HCT116 (cell line): ENCODE results near the gene CALN1. TPM values are rescaled to one million over a fixed set of nuclear protein-coding genes. Genes with fewer than 3 reads are reported as not detected.

ENCODE experiments used
- ATAC-seq: fragments of 200-7000 bp; cut with Tn5 transposase; 2 replicates; pipeline ENCODE4 v1.9.1; 2020; ENCODE audit warnings: mild to moderate bottlenecking, moderate library complexity
- BruUV-seq: library from RNA; stranded (reverse); fragments of 400-500 nt; replicated peaks from 2 replicates; lab custom pipeline; 2021; lab: Mats Ljungman, UMichigan
- CTCF ChIA-PET: fragments of 300-600 bp; sonication (Branson Sonifier 250); formaldehyde crosslinking; loops from one replicate; lab custom pipeline; 2021; ENCODE audit warnings: antibody characterized with exemption; lab: Charles Lee
- POLR2A ChIA-PET: fragments of 300-600, 350-600 bp; sonication (Branson Sonifier 250); formaldehyde crosslinking; loops from one replicate; lab custom pipeline; 2021; ENCODE audit warnings: antibody characterized with exemption; lab: Charles Lee
- RAD21 ChIA-PET, 2 experiments: fragments of 300-600 bp; sonication (Branson Sonifier 250); formaldehyde crosslinking; loops; one replicate each; lab custom pipeline; 2023; ENCODE audit warnings: low total read pairs in 2 of 2; ENCODE audit not compliant: uncharacterized antibody in 2 of 2, unreplicated experiment in 2 of 2, low non-redundant PET in 1 of 2; lab: Charles Lee
- DNase-seq: peaks from one replicate; pipeline ENCODE4 v3.0.0-alpha.2; 2010; ENCODE audit warnings: low read depth, low spot score
- H2AFZ ChIP-seq: fragments of 200-600 bp; shearing (Covaris generic), sonication (generic); 2 replicates; pipeline ENCODE4 v1.6.1; 2017; ENCODE audit warnings: low read depth, mixed run types, mixed read lengths, antibody characterized with exemption, low read length; ENCODE audit not compliant: poor library complexity, severe bottlenecking
- H3K27ac ChIP-seq: 2 replicates; pipeline ENCODE4 v1.5.1; 2012; ENCODE audit warnings: low read depth, low read length
- H3K27me3 ChIP-seq: fragments of 200-600 bp; sonication (generic); 2 replicates; pipeline ENCODE4 v1.6.1; 2016; ENCODE audit warnings: mixed run types, low read length, mixed read lengths; ENCODE audit not compliant: insufficient read depth
- H3K36me3 ChIP-seq, 2 experiments: fragments of 200-500 bp in 1 of 2; fragments of 200-600 bp in 1 of 2; sonication (Bioruptor generic) in 1 of 2; sonication (generic) in 1 of 2; 2 replicates each; pipeline versions ENCODE4 v1.5.1 to v1.6.1; 2014 to 2016; ENCODE audit warnings: low read length in 2 of 2, inconsistent platforms in 1 of 2, mixed read lengths in 1 of 2, mixed run types in 1 of 2; ENCODE audit not compliant: insufficient read depth in 2 of 2, control insufficient read depth in 1 of 2
- H3K4me1 ChIP-seq, 2 experiments: fragments of 200-600 bp in 1 of 2; sonication (generic) in 1 of 2; 2 replicates each; pipeline versions ENCODE4 v1.5.1 to v1.6.1; 2012 to 2017; ENCODE audit warnings: low read length in 2 of 2, inconsistent platforms in 1 of 2, mild to moderate bottlenecking in 1 of 2, mixed read lengths in 1 of 2, mixed run types in 1 of 2, moderate library complexity in 1 of 2; ENCODE audit not compliant: insufficient read depth in 2 of 2, control insufficient read depth in 1 of 2
- H3K4me2 ChIP-seq: fragments of 200-600 bp; sonication (generic); 2 replicates; pipeline ENCODE4 v1.6.1; 2017; ENCODE audit warnings: mixed run types, low read length, mixed read lengths
- H3K4me3 ChIP-seq, 2 experiments: fragments of 200-600 bp in 1 of 2; sonication (generic) in 1 of 2; replicated peaks in 1 of 2; 2 replicates each; pipeline ENCODE4 v1.5.1; 2011 to 2016; ENCODE audit warnings: low read length in 2 of 2, control low read depth in 1 of 2, low read depth in 1 of 2, mild to moderate bottlenecking in 1 of 2, mixed read lengths in 1 of 2, mixed run types in 1 of 2
- H3K79me2 ChIP-seq: fragments of 200-600 bp; sonication (generic); 2 replicates; pipeline ENCODE4 v1.6.1; 2017; ENCODE audit warnings: mild to moderate bottlenecking, mixed run types, low read length, moderate library complexity, mixed read lengths; ENCODE audit not compliant: insufficient read depth
- H3K9ac ChIP-seq: fragments of 200-600 bp; sonication (generic); 2 replicates; pipeline ENCODE4 v1.6.1; 2016; ENCODE audit warnings: low read length, mixed read lengths
- H3K9me2 ChIP-seq: fragments of 200-600 bp; sonication (generic), shearing (Covaris generic); 2 replicates; pipeline ENCODE4 v1.6.1; 2017; ENCODE audit warnings: mixed run types, mild to moderate bottlenecking, moderate library complexity; ENCODE audit not compliant: insufficient read depth
- H3K9me3 ChIP-seq, 2 experiments: fragments of 200-500 bp in 1 of 2; fragments of 200-600 bp in 1 of 2; sonication (Bioruptor generic) in 1 of 2; sonication (generic) in 1 of 2; 2 replicates each; pipeline ENCODE4 v1.6.1; 2014 to 2017; ENCODE audit warnings: low read length in 2 of 2, mixed read lengths in 2 of 2, inconsistent platforms in 1 of 2, low read depth in 1 of 2, mild to moderate bottlenecking in 1 of 2, mixed run types in 1 of 2, moderate library complexity in 1 of 2; ENCODE audit not compliant: control insufficient read depth in 1 of 2, insufficient read depth in 1 of 2
- H4K20me1 ChIP-seq: fragments of 200-600 bp; sonication (generic), shearing (Covaris generic); 2 replicates; pipeline ENCODE4 v1.6.1; 2017; ENCODE audit warnings: mixed run types, mild to moderate bottlenecking, moderate library complexity; ENCODE audit not compliant: insufficient read depth
- CEBPB ChIP-seq: IDR thresholded peaks from 2 replicates; pipeline ENCODE4 v1.6.1; 2012; ENCODE audit warnings: low read depth
- FOSL1 ChIP-seq: IDR thresholded peaks from 2 replicates; pipeline ENCODE4 v1.6.1; 2012; ENCODE audit warnings: low read depth
- MAX ChIP-seq: IDR thresholded peaks from 2 replicates; pipeline ENCODE4 v1.6.1; 2012
- POLR2AphosphoS5 ChIP-seq: IDR thresholded peaks from 2 replicates; pipeline ENCODE4 v1.6.1; 2011; ENCODE audit warnings: mild to moderate bottlenecking, low read depth, low read length, moderate library complexity
- RAD21 ChIP-seq: IDR thresholded peaks from 2 replicates; pipeline ENCODE4 v1.6.1; 2012; ENCODE audit warnings: low read depth, mild to moderate bottlenecking
- ZNF274 ChIP-seq: fragments of 200-500 bp; sonication (Bioruptor generic); IDR thresholded peaks from 2 replicates; pipeline ENCODE4 v1.6.1; 2014; ENCODE audit warnings: mild to moderate bottlenecking, low read depth, low read length, inconsistent platforms
- intact Hi-C: fragments of 100-400 bp; cut with micrococcal nuclease; formaldehyde crosslinking; loops from 2 replicates; pipeline ENCODE4 v1.10.0; 2022
- total RNA-seq: library from RNA; stranded (reverse); gene quantifications from one replicate; pipeline ENCODE4 v1.2.1, GENCODE V29; 2021; ENCODE audit not compliant: unreplicated experiment
- TF ChIP-seq, protein P1 (sequence below): IDR thresholded peaks from 2 replicates; pipeline ENCODE4 v1.6.1; 2012
- TF ChIP-seq, protein P2 (sequence below): IDR thresholded peaks from 2 replicates; pipeline ENCODE4 v1.6.1; 2012; ENCODE audit warnings: low read depth

The CALN1 gene
- total RNA-seq, 1 experiment from 2014 or later = 0.17 TPM

DNA sequence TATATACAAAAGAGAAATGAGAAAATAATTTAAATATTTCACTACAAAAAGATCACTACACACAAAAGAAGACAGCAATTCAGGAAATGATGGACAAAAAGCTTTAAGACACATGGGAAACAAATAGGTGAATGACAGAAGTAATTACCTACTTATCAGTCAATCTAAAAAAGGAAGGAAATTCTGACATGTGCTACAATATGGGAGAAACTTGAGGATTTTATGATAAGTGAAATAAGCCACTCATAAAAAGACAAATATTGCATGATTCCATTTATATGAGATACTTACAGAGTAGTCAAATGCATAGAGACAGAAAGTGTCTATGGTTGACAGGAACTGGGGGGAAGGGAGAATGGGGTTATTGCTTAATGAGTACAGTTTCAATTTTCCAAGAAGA lies 339.2 kb downstream of the CALN1 start:
- H3K4me1 ChIP-seq = no peaks in the 10 kb centered on the region
- no peak overlapping the region for H3K27ac ChIP-seq
- DNase-seq (no peak), ATAC-seq (no peak)
- ChIA-PET CTCF (no interaction called here), RAD21 (no interaction called here), POLR2A (no interaction called here)
- no peaks in the 10 kb centered on the region for H3K79me2 ChIP-seq
- peaks cover 0 to 14% of the 10 kb centered on the region in 2 experiments; a peak in 2 of 4 replicates for H3K9me3 ChIP-seq
- H3K36me3 ChIP-seq = no peaks in the 10 kb centered on the region
- intact Hi-C loops = no loop called here
- H3K4me3 ChIP-seq = no peak overlapping the region
- H3K9me2 ChIP-seq = no peaks in the 10 kb centered on the region
- no peaks in the 10 kb centered on the region for H4K20me1 ChIP-seq
- no TSS peak for BruUV-seq
- no peak overlapping the region for H3K9ac ChIP-seq
- no peak overlapping the region for H3K4me2 ChIP-seq
- TF ChIP-seq, protein P1, sequence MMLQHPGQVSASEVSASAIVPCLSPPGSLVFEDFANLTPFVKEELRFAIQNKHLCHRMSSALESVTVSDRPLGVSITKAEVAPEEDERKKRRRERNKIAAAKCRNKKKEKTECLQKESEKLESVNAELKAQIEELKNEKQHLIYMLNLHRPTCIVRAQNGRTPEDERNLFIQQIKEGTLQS = no peak
- TF ChIP-seq FOSL1 = no peak
- TF ChIP-seq RAD21 = no peak
- TF ChIP-seq ZNF274 = no peak
- no peak for TF ChIP-seq POLR2AphosphoS5
- TF ChIP-seq, protein P2, sequence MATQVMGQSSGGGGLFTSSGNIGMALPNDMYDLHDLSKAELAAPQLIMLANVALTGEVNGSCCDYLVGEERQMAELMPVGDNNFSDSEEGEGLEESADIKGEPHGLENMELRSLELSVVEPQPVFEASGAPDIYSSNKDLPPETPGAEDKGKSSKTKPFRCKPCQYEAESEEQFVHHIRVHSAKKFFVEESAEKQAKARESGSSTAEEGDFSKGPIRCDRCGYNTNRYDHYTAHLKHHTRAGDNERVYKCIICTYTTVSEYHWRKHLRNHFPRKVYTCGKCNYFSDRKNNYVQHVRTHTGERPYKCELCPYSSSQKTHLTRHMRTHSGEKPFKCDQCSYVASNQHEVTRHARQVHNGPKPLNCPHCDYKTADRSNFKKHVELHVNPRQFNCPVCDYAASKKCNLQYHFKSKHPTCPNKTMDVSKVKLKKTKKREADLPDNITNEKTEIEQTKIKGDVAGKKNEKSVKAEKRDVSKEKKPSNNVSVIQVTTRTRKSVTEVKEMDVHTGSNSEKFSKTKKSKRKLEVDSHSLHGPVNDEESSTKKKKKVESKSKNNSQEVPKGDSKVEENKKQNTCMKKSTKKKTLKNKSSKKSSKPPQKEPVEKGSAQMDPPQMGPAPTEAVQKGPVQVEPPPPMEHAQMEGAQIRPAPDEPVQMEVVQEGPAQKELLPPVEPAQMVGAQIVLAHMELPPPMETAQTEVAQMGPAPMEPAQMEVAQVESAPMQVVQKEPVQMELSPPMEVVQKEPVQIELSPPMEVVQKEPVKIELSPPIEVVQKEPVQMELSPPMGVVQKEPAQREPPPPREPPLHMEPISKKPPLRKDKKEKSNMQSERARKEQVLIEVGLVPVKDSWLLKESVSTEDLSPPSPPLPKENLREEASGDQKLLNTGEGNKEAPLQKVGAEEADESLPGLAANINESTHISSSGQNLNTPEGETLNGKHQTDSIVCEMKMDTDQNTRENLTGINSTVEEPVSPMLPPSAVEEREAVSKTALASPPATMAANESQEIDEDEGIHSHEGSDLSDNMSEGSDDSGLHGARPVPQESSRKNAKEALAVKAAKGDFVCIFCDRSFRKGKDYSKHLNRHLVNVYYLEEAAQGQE = no peak
- TF ChIP-seq MAX = no peak
- TF ChIP-seq CEBPB = no peak
- no peaks in the 10 kb centered on the region for H3K27me3 ChIP-seq
- no peak overlapping the region for H2AFZ ChIP-seq
